Measurements from ENCODE around the gene OR2D2.
"Not testable (repeated sequence)": the region's sequence is repeated elsewhere in the genome, so short reads cannot be mapped to it uniquely, and the experiment has no call there.

Gene OR2D2

DNA sequence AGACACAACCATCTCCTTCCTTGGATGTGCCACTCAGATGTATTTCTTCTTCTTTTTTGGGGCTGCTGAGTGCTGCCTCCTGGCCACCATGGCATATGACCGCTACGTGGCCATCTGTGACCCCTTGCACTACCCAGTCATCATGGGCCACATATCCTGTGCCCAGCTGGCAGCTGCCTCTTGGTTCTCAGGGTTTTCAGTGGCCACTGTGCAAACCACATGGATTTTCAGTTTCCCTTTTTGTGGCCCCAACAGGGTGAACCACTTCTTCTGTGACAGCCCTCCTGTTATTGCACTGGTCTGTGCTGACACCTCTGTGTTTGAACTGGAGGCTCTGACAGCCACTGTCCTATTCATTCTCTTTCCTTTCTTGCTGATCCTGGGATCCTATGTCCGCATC is 15.4 kb downstream of the OR2D2 start:
- Histone ChIP-seq H3K27ac (ENCODE audit: low read depth, low read length) (no peak overlapping the region), H3K9ac (ENCODE audit: low read length) (no peak overlapping the region), H3K9me3 (ENCODE audit: control insufficient read depth, insufficient read depth, low read depth, low read length) (no peaks in the 10 kb centered on the region), H3K4me3 (ENCODE audit: low read depth, low read length) (no peak overlapping the region), H3K4me1 (ENCODE audit: control insufficient read depth, insufficient read depth, low read length) (no peaks in the 10 kb centered on the region), H3K27me3 (ENCODE audit: control insufficient read depth, insufficient read depth, low read length) (no peaks in the 10 kb centered on the region), H3K36me3 (ENCODE audit: control insufficient read depth, insufficient read depth, low read length) (no peaks in the 10 kb centered on the region)

DNA sequence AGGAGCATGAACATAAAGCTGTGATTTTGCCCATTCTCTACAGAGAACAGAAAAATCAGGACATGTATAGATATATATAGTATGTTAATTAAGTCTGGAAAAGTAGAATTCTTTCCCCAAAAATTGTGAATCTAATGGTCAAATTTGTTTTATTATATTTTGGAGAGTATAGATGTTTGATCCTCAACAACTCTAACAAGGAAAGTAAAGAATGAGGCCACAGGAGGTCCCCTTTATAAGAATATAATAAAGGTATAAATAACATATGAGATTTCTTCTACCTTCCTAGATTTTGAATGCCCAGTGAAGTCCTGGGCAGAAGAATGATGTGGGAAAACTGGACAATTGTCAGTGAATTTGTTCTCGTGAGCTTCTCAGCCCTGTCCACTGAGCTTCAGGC is 16.0 kb downstream of the OR2D2 start, which contains the start of gene OR10A4:
OR10A4 (plus strand) TSS at position 301 of the 400 bp plus-strand sequence; CDS start at position 324, 23 bp downstream.
- no peaks in the 10 kb centered on the region for H3K36me3 ChIP-seq (ENCODE audit: control insufficient read depth, insufficient read depth, low read length)
- H3K27me3 ChIP-seq (ENCODE audit: control insufficient read depth, insufficient read depth, low read length): no peaks in the 10 kb centered on the region
- no peak within 1 kb of the TSS for H3K27ac ChIP-seq (ENCODE audit: low read depth, low read length)
- H3K4me3 ChIP-seq (ENCODE audit: low read depth, low read length): no peak within 1 kb of the TSS
- no peak within 1 kb of the TSS for H3K9ac ChIP-seq (ENCODE audit: low read length)
- H3K9me3 ChIP-seq (ENCODE audit: control insufficient read depth, insufficient read depth, low read depth, low read length): no peaks in the 10 kb centered on the region
- no peaks in the 10 kb centered on the region for H3K4me1 ChIP-seq (ENCODE audit: control insufficient read depth, insufficient read depth, low read length)

DNA sequence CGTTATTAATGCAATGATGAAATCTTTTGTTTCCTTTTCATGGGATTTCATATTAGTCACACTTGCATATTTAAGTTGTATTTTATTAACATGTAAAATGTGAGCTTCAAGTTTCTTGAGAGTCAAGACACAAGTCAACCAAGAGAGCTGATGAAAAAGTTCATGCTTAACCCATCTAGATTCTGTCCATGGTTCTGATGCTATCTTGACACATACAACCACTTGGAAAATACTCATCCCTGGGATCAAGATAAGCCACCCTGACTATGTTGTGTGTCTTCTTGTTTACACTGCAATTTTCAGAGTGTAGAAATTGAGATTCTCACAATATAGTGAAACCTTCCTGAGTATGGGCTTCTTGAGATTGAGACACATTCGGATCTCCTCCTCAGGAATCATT is 16.5 kb downstream of the OR2D2 start:
- no peak overlapping the region for H3K27ac ChIP-seq (ENCODE audit: low read depth, low read length)
- H3K27me3 ChIP-seq (ENCODE audit: control insufficient read depth, insufficient read depth, low read length): no peaks in the 10 kb centered on the region
- H3K4me3 ChIP-seq (ENCODE audit: low read depth, low read length): no peak overlapping the region
- H3K4me1 ChIP-seq (ENCODE audit: control insufficient read depth, insufficient read depth, low read length): no peaks in the 10 kb centered on the region
- H3K9me3 ChIP-seq (ENCODE audit: control insufficient read depth, insufficient read depth, low read depth, low read length): no peaks in the 10 kb centered on the region
- H3K9ac ChIP-seq (ENCODE audit: low read length): no peak overlapping the region
- no peaks in the 10 kb centered on the region for H3K36me3 ChIP-seq (ENCODE audit: control insufficient read depth, insufficient read depth, low read length)

DNA sequence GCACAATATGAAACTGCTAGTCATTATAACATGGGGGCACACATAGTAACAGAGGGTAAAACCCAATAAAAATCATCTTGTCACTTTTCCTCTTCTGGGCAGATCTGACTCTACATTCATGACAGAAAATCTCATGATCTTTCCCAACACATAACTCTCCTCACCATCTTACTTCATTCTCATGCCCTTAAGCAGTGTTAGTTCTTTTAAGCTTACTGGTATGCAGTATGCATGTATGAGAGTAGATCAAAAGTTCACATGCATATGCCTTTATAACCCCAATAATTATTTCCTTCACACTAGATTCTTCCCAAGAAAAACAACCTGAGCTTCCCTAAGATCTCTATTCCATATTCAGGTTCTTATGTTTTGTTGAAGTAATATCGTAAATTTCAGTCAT is 21.0 kb downstream of the OR2D2 start:
- H3K36me3 ChIP-seq (ENCODE audit: control insufficient read depth, insufficient read depth, low read length): no peaks in the 10 kb centered on the region

DNA sequence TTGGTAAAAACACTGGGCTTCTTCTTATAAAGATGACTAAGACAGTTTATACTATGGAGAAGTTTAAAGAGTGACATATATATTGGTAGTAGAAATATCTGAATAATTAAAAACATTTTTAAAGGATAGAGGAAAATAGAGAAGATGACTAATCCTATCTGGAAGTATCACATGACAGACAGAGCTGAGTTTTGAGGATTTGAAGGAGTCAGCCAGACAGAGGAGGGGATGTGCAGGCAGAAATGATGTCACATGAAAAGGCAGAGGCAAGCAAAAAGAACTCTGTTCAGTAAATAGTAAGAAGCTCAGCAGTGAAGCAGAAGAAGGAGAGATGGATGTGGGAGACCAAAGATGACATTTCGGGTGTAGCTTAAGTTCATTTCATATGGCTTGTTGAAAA is 27.9 kb downstream of the OR2D2 start:
- Histone ChIP-seq H3K27me3 (ENCODE audit: control insufficient read depth, insufficient read depth, low read length) (no peaks in the 10 kb centered on the region), H3K36me3 (ENCODE audit: control insufficient read depth, insufficient read depth, low read length) (no peaks in the 10 kb centered on the region), H3K27ac (ENCODE audit: low read depth, low read length) (no peak overlapping the region), H3K4me3 (ENCODE audit: low read depth, low read length) (no peak overlapping the region), H3K4me1 (ENCODE audit: control insufficient read depth, insufficient read depth, low read length) (no peaks in the 10 kb centered on the region), H3K9ac (ENCODE audit: low read length) (no peak overlapping the region), H3K9me3 (ENCODE audit: control insufficient read depth, insufficient read depth, low read depth, low read length) (no peaks in the 10 kb centered on the region)

More for the DNA sequence above, 21.0 kb downstream of the OR2D2 start:
- H3K27ac ChIP-seq (ENCODE audit: low read depth, low read length): no peak overlapping the region
- H3K4me1 ChIP-seq (ENCODE audit: control insufficient read depth, insufficient read depth, low read length): no peaks in the 10 kb centered on the region
- H3K27me3 ChIP-seq (ENCODE audit: control insufficient read depth, insufficient read depth, low read length): no peaks in the 10 kb centered on the region
- no peak overlapping the region for H3K9ac ChIP-seq (ENCODE audit: low read length)
- H3K9me3 ChIP-seq (ENCODE audit: control insufficient read depth, insufficient read depth, low read depth, low read length): no peaks in the 10 kb centered on the region
- no peak overlapping the region for H3K4me3 ChIP-seq (ENCODE audit: low read depth, low read length)

DNA sequence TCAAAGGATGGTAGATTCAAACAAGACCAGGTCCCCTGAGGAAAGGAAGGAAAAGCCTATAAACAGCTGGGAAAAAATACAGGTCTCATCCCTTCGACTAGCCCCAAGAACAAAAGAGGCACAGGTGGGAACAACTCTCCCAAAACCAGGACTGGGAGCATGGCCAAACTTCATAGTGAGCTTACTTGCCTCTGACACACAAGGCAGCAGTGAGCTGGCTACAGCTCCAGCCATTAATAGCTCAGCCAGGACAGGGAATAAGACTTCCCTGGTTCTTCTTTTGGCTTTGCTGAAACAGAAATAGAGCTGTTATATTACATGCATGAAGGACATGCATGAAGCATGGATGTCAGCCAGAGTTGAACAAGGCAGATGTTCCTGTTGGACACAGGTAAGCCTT is 29.3 kb downstream of the OR2D2 start, which contains the start of gene OR10A2:
OR10A2 (plus strand) TSS at position 97 of the 400 bp plus-strand sequence. CDS start 6,698 bp downstream, outside the sequence.
- Histone ChIP-seq H3K27me3 (ENCODE audit: control insufficient read depth, insufficient read depth, low read length) (no peaks in the 10 kb centered on the region), H3K36me3 (ENCODE audit: control insufficient read depth, insufficient read depth, low read length) (no peaks in the 10 kb centered on the region), H3K27ac (ENCODE audit: low read depth, low read length) (no peak within 1 kb of the TSS)

DNA sequence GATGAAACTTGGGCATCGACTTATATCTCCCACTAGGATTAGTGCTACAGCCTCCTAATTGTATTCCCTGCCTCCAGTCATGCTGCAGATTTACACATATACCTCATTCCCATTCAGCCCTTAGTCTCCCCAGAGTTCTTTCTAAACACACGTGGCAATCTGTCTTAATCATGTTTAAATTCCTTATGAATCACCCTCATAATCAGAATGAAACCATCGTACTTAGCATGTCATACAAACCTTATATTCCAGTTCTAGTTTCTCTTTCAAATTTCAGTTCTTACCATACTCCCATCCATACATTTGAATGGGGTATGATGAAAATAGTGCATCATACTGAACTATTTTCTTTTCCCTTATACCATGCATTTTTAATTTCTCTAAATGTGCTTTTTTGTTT is 35.4 kb downstream of the OR2D2 start:
- no peaks in the 10 kb centered on the region for H3K36me3 ChIP-seq (ENCODE audit: control insufficient read depth, insufficient read depth, low read length)
- no peak overlapping the region for H3K9ac ChIP-seq (ENCODE audit: low read length)
- no peak overlapping the region for H3K4me3 ChIP-seq (ENCODE audit: low read depth, low read length)
- no peak overlapping the region for H3K27ac ChIP-seq (ENCODE audit: low read depth, low read length)
- H3K27me3 ChIP-seq (ENCODE audit: control insufficient read depth, insufficient read depth, low read length): no peaks in the 10 kb centered on the region
- H3K9me3 ChIP-seq (ENCODE audit: control insufficient read depth, insufficient read depth, low read depth, low read length): peaks cover 11% of the 10 kb centered on the region; the same call in 1 of the 2 replicates
- no peaks in the 10 kb centered on the region for H3K4me1 ChIP-seq (ENCODE audit: control insufficient read depth, insufficient read depth, low read length)

More for the DNA sequence above, 29.3 kb downstream of the OR2D2 start, which contains the start of gene OR10A2:
- H3K9me3 ChIP-seq (ENCODE audit: control insufficient read depth, insufficient read depth, low read depth, low read length): no peaks in the 10 kb centered on the region
- H3K9ac ChIP-seq (ENCODE audit: low read length): no peak within 1 kb of the TSS
- H3K4me3 ChIP-seq (ENCODE audit: low read depth, low read length): no peak within 1 kb of the TSS
- no peaks in the 10 kb centered on the region for H3K4me1 ChIP-seq (ENCODE audit: control insufficient read depth, insufficient read depth, low read length)

DNA sequence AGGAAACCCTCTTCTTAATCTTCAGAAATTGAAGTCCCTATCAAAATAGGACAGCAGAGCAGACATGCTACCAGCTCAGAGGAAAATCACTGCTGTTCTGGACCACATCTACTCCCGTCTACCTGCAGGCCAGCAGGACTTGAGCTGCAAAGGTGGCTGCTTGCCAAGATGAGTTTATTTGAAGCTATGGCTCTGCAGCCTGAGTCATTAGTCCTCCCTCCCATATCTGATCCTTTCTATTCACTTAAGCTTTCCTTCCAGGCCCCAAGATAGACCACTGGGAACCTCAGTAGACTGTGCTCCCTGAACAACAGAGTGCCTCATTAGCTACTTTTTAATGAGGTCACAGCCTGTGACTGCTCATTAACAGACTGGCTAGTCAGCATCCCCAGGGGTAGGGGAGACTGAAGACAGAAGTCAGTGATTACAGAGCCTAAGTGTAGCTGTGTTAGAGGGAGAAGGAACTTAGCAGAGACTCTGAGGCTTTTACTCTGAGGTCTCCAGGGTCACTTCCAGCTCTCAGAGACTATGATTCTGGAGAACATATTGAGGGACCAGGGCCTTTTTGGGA is 36.2 kb downstream of the OR2D2 start:
- Histone ChIP-seq H3K9me3 (ENCODE audit: control insufficient read depth, insufficient read depth, low read depth, low read length) (peaks cover 11% of the 10 kb centered on the region; the same call in 1 of the 2 replicates), H3K27me3 (ENCODE audit: control insufficient read depth, insufficient read depth, low read length) (no peaks in the 10 kb centered on the region), H3K27ac (ENCODE audit: low read depth, low read length) (no peak overlapping the region), H3K4me3 (ENCODE audit: low read depth, low read length) (no peak overlapping the region), H3K9ac (ENCODE audit: low read length) (no peak overlapping the region), H3K36me3 (ENCODE audit: control insufficient read depth, insufficient read depth, low read length) (no peaks in the 10 kb centered on the region), H3K4me1 (ENCODE audit: control insufficient read depth, insufficient read depth, low read length) (no peaks in the 10 kb centered on the region)

DNA sequence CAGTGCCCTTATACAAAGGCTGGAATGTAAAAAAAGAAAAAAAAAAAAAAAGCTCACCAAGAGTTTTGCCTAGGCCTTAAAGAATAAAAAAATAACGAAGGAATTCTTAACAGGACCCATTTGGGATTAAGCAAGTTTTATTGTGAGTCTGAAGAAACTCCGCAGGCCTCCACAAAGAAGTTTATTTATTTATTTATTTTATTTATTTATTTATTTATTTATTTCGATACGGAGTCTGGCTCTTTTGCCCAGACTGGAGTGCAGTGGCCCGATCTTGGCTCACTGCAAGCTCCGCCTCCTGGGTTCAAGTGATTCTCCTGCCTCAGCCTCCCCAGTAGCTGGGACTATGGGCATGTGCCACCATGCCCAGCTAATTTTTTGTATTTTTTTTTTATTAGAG is 37.5 kb downstream of the OR2D2 start:
- H3K36me3 ChIP-seq (ENCODE audit: control insufficient read depth, insufficient read depth, low read length); H3K27me3 ChIP-seq (ENCODE audit: control insufficient read depth, insufficient read depth, low read length); H3K9ac ChIP-seq (ENCODE audit: low read length); H3K4me3 ChIP-seq (ENCODE audit: low read depth, low read length); H3K4me1 ChIP-seq (ENCODE audit: control insufficient read depth, insufficient read depth, low read length); H3K27ac ChIP-seq (ENCODE audit: low read depth, low read length): not testable (repeated sequence)
- H3K9me3 ChIP-seq (ENCODE audit: control insufficient read depth, insufficient read depth, low read depth, low read length): peaks cover 11% of the 10 kb centered on the region; the same call in 1 of the 2 replicates

DNA sequence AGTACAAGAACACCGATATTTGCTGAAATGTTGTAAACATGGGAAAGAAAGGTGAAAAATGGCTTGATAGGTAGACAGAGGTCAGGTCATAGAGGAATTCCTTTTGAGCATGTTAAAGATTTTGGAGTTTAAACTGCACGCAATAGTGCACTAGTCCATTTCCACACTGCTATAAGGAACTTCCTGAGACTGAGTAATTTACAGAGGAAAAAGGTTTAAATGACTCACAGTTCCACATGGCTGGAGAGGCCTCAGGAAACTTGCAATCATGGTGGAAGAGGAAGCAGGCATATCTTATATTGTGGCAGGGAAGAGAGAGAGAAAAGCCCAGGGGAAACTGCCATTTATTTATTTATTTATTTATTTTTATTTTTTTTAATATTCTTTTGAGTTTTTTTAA is 41.8 kb downstream of the OR2D2 start:
- H3K9me3 ChIP-seq (ENCODE audit: control insufficient read depth, insufficient read depth, low read depth, low read length): peaks cover 13% of the 10 kb centered on the region; the same call in 1 of the 2 replicates
- H3K4me1 ChIP-seq (ENCODE audit: control insufficient read depth, insufficient read depth, low read length): peaks cover 8% of the 10 kb centered on the region
- H3K4me3 ChIP-seq (ENCODE audit: low read depth, low read length): no peak overlapping the region
- no peak overlapping the region for H3K9ac ChIP-seq (ENCODE audit: low read length)
- H3K36me3 ChIP-seq (ENCODE audit: control insufficient read depth, insufficient read depth, low read length): no peaks in the 10 kb centered on the region
- no peaks in the 10 kb centered on the region for H3K27me3 ChIP-seq (ENCODE audit: control insufficient read depth, insufficient read depth, low read length)
- H3K27ac ChIP-seq (ENCODE audit: low read depth, low read length): no peak overlapping the region

DNA sequence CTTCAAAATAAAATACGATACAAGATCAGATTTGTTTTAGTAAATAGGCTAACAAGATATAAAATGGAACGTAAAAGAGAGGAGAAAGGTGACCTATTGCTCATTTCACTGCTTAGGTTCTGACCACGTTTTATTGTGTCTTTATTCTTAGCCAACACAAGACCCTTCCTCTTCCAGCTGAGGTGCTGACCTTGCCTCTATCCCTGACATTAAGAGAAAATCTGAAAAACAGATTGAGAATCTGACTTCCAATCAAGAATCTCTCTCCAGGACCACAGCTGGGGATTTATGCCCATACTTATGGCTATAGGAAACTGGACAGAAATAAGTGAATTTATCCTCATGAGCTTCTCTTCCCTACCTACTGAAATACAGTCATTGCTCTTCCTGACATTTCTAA is 46.9 kb downstream of the OR2D2 start, which contains the start of gene OR10A5:
OR10A5 (plus strand) TSS at position 301 of the 400 bp plus-strand sequence; CDS start at position 301, 0 bp downstream.
- Histone ChIP-seq H3K9ac (ENCODE audit: low read length) (no peak within 1 kb of the TSS), H3K9me3 (ENCODE audit: control insufficient read depth, insufficient read depth, low read depth, low read length) (peaks cover 5% of the 10 kb centered on the region; the same call in 1 of the 2 replicates), H3K4me3 (ENCODE audit: low read depth, low read length) (no peak within 1 kb of the TSS), H3K36me3 (ENCODE audit: control insufficient read depth, insufficient read depth, low read length) (no peaks in the 10 kb centered on the region), H3K27ac (ENCODE audit: low read depth, low read length) (no peak within 1 kb of the TSS), H3K4me1 (ENCODE audit: control insufficient read depth, insufficient read depth, low read length) (peaks cover 12% of the 10 kb centered on the region), H3K27me3 (ENCODE audit: control insufficient read depth, insufficient read depth, low read length) (no peaks in the 10 kb centered on the region)

All from HUES6 (cell line).